Left lung (tissue), 8 donors: Measurements from ENCODE around the gene HCK. TPM values are rescaled to one million over a fixed set of nuclear protein-coding genes. Genes with fewer than 3 reads are reported as not detected.

Experiments
- polyA plus RNA-seq, 6 donors: library from polyadenylated mRNA; unstranded; fragments of 120-200 nt; gene quantifications; one replicate each; pipeline ENCODE4 v1.2.1, GENCODE V29; 2013; ENCODE audit not compliant: insufficient read length in 6 of 6
- total RNA-seq, 2 donors: library from RNA; stranded (reverse); fragmentation: NEBNext Ultra II Directional; extraction: Animal tissue kit (Norgen Biotek cat#: 25700); gene quantifications; one replicate each; pipeline ENCODE4 v1.2.1, GENCODE V29; 2021
- donor health status: DM: no; HTN: yes; CAD: no.
- donor health status: DM: no; HTN: no; CAD: no.

Gene HCK
- total and polyA plus RNA-seq, 8 donors, result 3.0 to 110 (median 5.0) TPM

Other genes with a start within 250 kb of the HCK start
- not detected for gene MYLK2, start 232.9 kb upstream of the HCK start, total RNA-seq
- gene MYLK2, start 232.9 kb upstream of the HCK start, polyA plus RNA-seq, result 1 to 10 TPM in 3 of 6 donors, under 1 TPM in 3; 0.53 to 1.9 (median 1.0) TPM
- 1 to 10 TPM; 2.5 to 2.9 TPM for gene FOXS1, start 206.6 kb upstream of the HCK start, total RNA-seq
- 1 to 10 TPM; 4.8 to 8.2 (median 6.2) TPM for gene FOXS1, start 206.6 kb upstream of the HCK start, polyA plus RNA-seq
- gene DUSP15, start 181.7 kb upstream of the HCK start, total RNA-seq, result 1 to 10 TPM in 1 of 2 donors, under 1 TPM in 1; 0.82 to 1.1 TPM
- 10 to 100 TPM in 4 of 6 donors, 1 to 10 TPM in 2; 8.5 to 13.1 (median 10.3) TPM for gene DUSP15, start 181.7 kb upstream of the HCK start, polyA plus RNA-seq
- 1 to 10 TPM in 1 of 2 donors, under 1 TPM in 1; 0.20 to 1.3 TPM for gene TTLL9, start 181.6 kb upstream of the HCK start, total RNA-seq
- 1 to 10 TPM; 2.0 to 6.2 (median 3.6) TPM for gene TTLL9, start 181.6 kb upstream of the HCK start, polyA plus RNA-seq
- 10 to 100 TPM in 1 of 2 donors, 1 to 10 TPM in 1; 9.1 to 10.5 TPM for gene PDRG1, start 100.2 kb upstream of the HCK start, total RNA-seq
- 10 to 100 TPM; 15.2 to 19.1 (median 17.0) TPM for gene PDRG1, start 100.2 kb upstream of the HCK start, polyA plus RNA-seq
- under 1 TPM in 1 of 2 donors, not detected in 1; 0.05 TPM for gene XKR7, start 84.1 kb upstream of the HCK start, total RNA-seq
- under 1 TPM; 0.06 to 0.19 (median 0.08) TPM for gene XKR7, start 84.1 kb upstream of the HCK start, polyA plus RNA-seq
- 10 to 100 TPM in 1 of 2 donors, 1 to 10 TPM in 1; 6.8 to 13.5 TPM for gene CCM2L, start 41.8 kb upstream of the HCK start, total RNA-seq
- gene CCM2L, start 41.8 kb upstream of the HCK start, polyA plus RNA-seq, result 10 to 100 TPM; 11.6 to 16.5 (median 13.3) TPM
- gene TM9SF4, start 57.5 kb downstream of the HCK start, total RNA-seq, result 10 to 100 TPM; 56.2 to 59.1 TPM
- 10 to 100 TPM; 57.4 to 63.5 (median 61.4) TPM for gene TM9SF4, start 57.5 kb downstream of the HCK start, polyA plus RNA-seq
- gene PLAGL2, start 155.5 kb downstream of the HCK start, total RNA-seq, result 10 to 100 TPM; 12.6 to 14.5 TPM
- 10 to 100 TPM; 22.6 to 28.0 (median 26.8) TPM for gene PLAGL2, start 155.5 kb downstream of the HCK start, polyA plus RNA-seq
- 10 to 100 TPM; 29.2 to 36.2 TPM for gene POFUT1, start 155.6 kb downstream of the HCK start, total RNA-seq
- 10 to 100 TPM; 34.3 to 42.2 (median 37.2) TPM for gene POFUT1, start 155.6 kb downstream of the HCK start, polyA plus RNA-seq
- 10 to 100 TPM; 27.4 to 34.6 TPM for gene KIF3B, start 225.4 kb downstream of the HCK start, total RNA-seq
- 10 to 100 TPM; 22.9 to 28.7 (median 26.8) TPM for gene KIF3B, start 225.4 kb downstream of the HCK start, polyA plus RNA-seq